Measurements from ENCODE around the gene WIPF2. TPM values are rescaled to one million over a fixed set of nuclear protein-coding genes. Genes with fewer than 3 reads are reported as not detected.

The WIPF2 gene
- total and polyA plus RNA-seq, 2 of the 8 experiments (the other 6 are each of a cell fraction or from before 2014, with no cell fraction given), result 6.9 to 25.3 TPM

GRCh38 chr17:40268141-40268712 is 49.1 kb downstream of the WIPF2 start:
- 89% methylated on average over 2 of the region's 2 CpGs; no CpG with 5 or more reads in 1 of the 2 experiments for WGBS, 2 experiments (ENCODE audit: extremely low coverage in 1 of 2, insufficient coverage in 1 of 2, insufficient read length in 1 of 2, insufficient replicate concordance in 2 of 2, low coverage in 1 of 2, low lambda C conversion rate in 2 of 2, missing lambda C conversion rate in 1 of 2)
- FAIRE-seq, result no peak
- Histone ChIP-seq H3K4me1 (replicated peaks in 1 of 4; ENCODE audit: control insufficient read depth in 3 of 4, insufficient read depth in 4 of 4, low read length in 3 of 4) (peaks cover 0 to 2% (median 0%) of the 10 kb centered on the region in 4 experiments; a peak in 1 of 7 replicates), H3K36me3 (ENCODE audit: control insufficient read depth in 2 of 4, insufficient read depth in 4 of 4, low read length in 3 of 4) (peaks cover 0 to 22% (median 7%) of the 10 kb centered on the region in 4 experiments; a peak in 6 of 8 replicates), H3K23ac (ENCODE audit: insufficient read length) (no peak overlapping the region), H3K18ac (ENCODE audit: extremely low read depth, low read length) (no peak overlapping the region), H4K91ac (replicated peaks; ENCODE audit: insufficient read length, low read length) (no peak overlapping the region), H2BK15ac (ENCODE audit: low read length) (no peak overlapping the region), H4K5ac (ENCODE audit: insufficient read length, low read depth, low read length) (no peak overlapping the region), H2BK120ac (replicated peaks; ENCODE audit: low read depth, low read length) (no peak overlapping the region), H3K27ac (ENCODE audit: low read depth, low read length) (no peak overlapping the region), H2BK20ac (ENCODE audit: low read length) (no peak overlapping the region), H4K8ac (ENCODE audit: extremely low read depth, insufficient read depth, low read length) (no peak overlapping the region), H2AFZ (ENCODE audit: low read length) (no peak overlapping the region), H3K9ac (replicated peaks in 1 of 4; ENCODE audit: extremely low read depth in 1 of 4, low read depth in 3 of 4, low read length in 3 of 4) (no peak overlapping the region), H3K23me2 (ENCODE audit: low read depth, low read length) (no peaks in the 10 kb centered on the region; the same call in 1 of the 2 replicates), H3K79me2 (ENCODE audit: control insufficient read depth in 1 of 2, insufficient read depth in 2 of 2, low read length in 2 of 2) (no peaks in the 10 kb centered on the region), H3K79me1 (ENCODE audit: low read depth, low read length) (no peaks in the 10 kb centered on the region), H3K4me2 (ENCODE audit: insufficient read depth in 1 of 2, low read depth in 2 of 2, low read length in 2 of 2) (no peak overlapping the region), H3K9me3 (ENCODE audit: insufficient read depth in 2 of 2, low read depth in 1 of 2, low read length in 1 of 2) (no peaks in the 10 kb centered on the region), H3K56ac (replicated peaks; ENCODE audit: insufficient read length, low read depth, low read length) (no peak overlapping the region), H3K27me3 (replicated peaks in 1 of 4; ENCODE audit: control insufficient read depth in 3 of 4, extremely low read depth in 1 of 4, insufficient read depth in 3 of 4, low read length in 3 of 4) (no peaks in the 10 kb centered on the region), H3K14ac (ENCODE audit: insufficient read length) (no peak overlapping the region), H2BK12ac (ENCODE audit: low read depth, low read length) (no peak overlapping the region), H3K4me3 (ENCODE audit: extremely low read depth in 1 of 4, insufficient read depth in 2 of 4, low read depth in 3 of 4, low read length in 4 of 4) (no peak overlapping the region), H4K20me1 (replicated peaks in 1 of 2; ENCODE audit: control insufficient read depth in 1 of 2, insufficient read depth in 2 of 2, low read length in 2 of 2) (no peaks in the 10 kb centered on the region), H3K4ac (replicated peaks; ENCODE audit: insufficient read length, low read depth, low read length) (no peak overlapping the region), H2BK5ac (ENCODE audit: low read depth, low read length) (no peak overlapping the region), H2AK5ac (ENCODE audit: low read depth, low read length) (no peak overlapping the region)
- ChIA-PET POLR2A (ENCODE audit: partially characterized antibody) (interaction anchor here (0.6 to 2.8 kb wide), 5 partner anchors 12 to 58 kb away, joined by 3 to 18 read pairs (median 5); partner anchors contain the start of gene CDC6), CTCF (ENCODE audit: partially characterized antibody) (interaction anchor here (0.6 kb wide), 1 partner anchor 1799 kb away, joined by 3 read pairs; no protein-coding TSS in a partner anchor)
- no peak for DNase-seq (ENCODE audit: low read depth in 1 of 2, low spot score in 2 of 2)
- no peak for TF ChIP-seq CBX8 (IDR thresholded peaks at IDR 0.05; ENCODE audit: borderline replicate concordance, low read depth, low read length)
- TF ChIP-seq NANOG (IDR thresholded peaks at IDR 0.05; ENCODE audit: insufficient read depth, low read depth, low read length, poor library complexity, severe bottlenecking), result no peak
- TF ChIP-seq KDM4A (IDR thresholded peaks at IDR 0.05; ENCODE audit: low read depth, low read length, severe bottlenecking), result no peak
- no peak for TF ChIP-seq CTCF (IDR thresholded peaks at IDR 0.05; ENCODE audit: control extremely low read depth in 1 of 3, insufficient read depth in 1 of 3, low read depth in 1 of 3, low read length in 3 of 3)
- no peak for TF ChIP-seq EP300 (IDR thresholded peaks at IDR 0.05; ENCODE audit: borderline replicate concordance in 1 of 2, low read depth in 2 of 2, low read length in 2 of 2)
- no peak for TF ChIP-seq KDM5A (IDR thresholded peaks at IDR 0.05; ENCODE audit: low read length)
- TF ChIP-seq POLR2AphosphoS5 (IDR thresholded peaks at IDR 0.05; ENCODE audit: low read depth, low read length), result no peak
- TF ChIP-seq PHF8 (conservative IDR thresholded peaks at IDR 0.05; ENCODE audit: low read depth, low read length), result no peak
- TF ChIP-seq SUZ12 (IDR thresholded peaks at IDR 0.05; ENCODE audit: low read length), result no peak
- no peak for TF ChIP-seq SRF (IDR thresholded peaks at IDR 0.05; ENCODE audit: low read depth, low read length)
